HepG2 (cell line): ENCODE measurements around the gene TRIM44. TPM values are rescaled to one million over a fixed set of nuclear protein-coding genes. Genes with fewer than 3 reads are reported as not detected.

Experiments
- ATAC-seq: fragments of 200-7000 bp; cut with Tn5 transposase; 3 replicates; pipeline ENCODE4 v1.9.1; 2020; ENCODE audit warnings: mild to moderate bottlenecking, moderate library complexity
- BruUV-seq: library from RNA; stranded (reverse); fragments of 400-500 nt; replicated peaks from 2 replicates; lab custom pipeline; 2021; lab: Mats Ljungman, UMichigan
- CTCF ChIA-PET: fragments of 300-600 bp; formaldehyde crosslinking; extraction: SDS; loops from one replicate; lab custom pipeline; 2021; ENCODE audit warnings: low total read pairs, inconsistent platforms, low intra/inter-chr PET ratio; lab: Yijun Ruan, JAX
- POLR2A ChIA-PET: fragments of 350-600 bp; sonication (Branson Sonifier 250); formaldehyde crosslinking; loops from one replicate; lab custom pipeline; 2020; ENCODE audit warnings: antibody characterized with exemption, inconsistent platforms; lab: Yijun Ruan, JAX
- DNase-seq: peaks from one replicate; pipeline ENCODE4 v3.0.0-alpha.2; 2015; ENCODE audit warnings: low spot score
- FAIRE-seq: peaks from 3 replicates; lab custom pipeline; 2011; peaks lifted over from hg19 to GRCh38; lab: Jason Lieb, UNC
- H2AFZ ChIP-seq: one replicate; pipeline ENCODE4 v1.6.1; 2011; ENCODE audit warnings: low read length, inconsistent platforms
- H3K27ac ChIP-seq: fragments of 300-600 bp; 3 replicates; pipeline ENCODE4 v1.8.0; 2011; ENCODE audit warnings: mixed run types, mild to moderate bottlenecking, mixed read lengths, low read length, inconsistent platforms; ENCODE audit not compliant: insufficient read depth; ENCODE audit errors: extremely low read length
- H3K27me3 ChIP-seq, 2 experiments: fragments of 200-600 bp in 1 of 2; 2 replicates in 1 of 2; 3 replicates in 1 of 2; pipeline versions ENCODE4 v1.6.0 to v1.8.0; 2011; ENCODE audit warnings: low read length in 2 of 2, mild to moderate bottlenecking in 2 of 2, moderate library complexity in 2 of 2, inconsistent platforms in 1 of 2; ENCODE audit not compliant: insufficient read depth in 2 of 2, control insufficient read depth in 1 of 2
- H3K36me3 ChIP-seq, 2 experiments: fragments of 200-600 bp in 1 of 2; replicated peaks in 1 of 2; 2 replicates in 1 of 2; 3 replicates in 1 of 2; pipeline versions ENCODE4 v1.5.1 to v1.8.0; 2011; ENCODE audit warnings: low read length in 2 of 2, inconsistent platforms in 1 of 2; ENCODE audit not compliant: insufficient read depth in 2 of 2, control insufficient read depth in 1 of 2
- H3K4me1 ChIP-seq: 2 replicates; pipeline ENCODE4 v1.5.1; 2012; ENCODE audit warnings: low read length, inconsistent platforms; ENCODE audit not compliant: insufficient read depth
- H3K4me2 ChIP-seq: 2 replicates; pipeline ENCODE4 v1.6.0; 2011; ENCODE audit warnings: low read depth, low read length, inconsistent platforms
- H3K4me3 ChIP-seq, 3 experiments: fragments of 200-600 bp in 1 of 3; sonication (generic), shearing (Covaris generic) in 1 of 3; replicated peaks in 1 of 3; 2 replicates each; pipeline ENCODE4 v1.5.1; 2011 to 2016; ENCODE audit warnings: low read length in 3 of 3, inconsistent platforms in 2 of 3, low read depth in 2 of 3, mild to moderate bottlenecking in 2 of 3, control low read depth in 1 of 3, mixed read lengths in 1 of 3; ENCODE audit not compliant: insufficient read depth in 1 of 3
- H3K79me2 ChIP-seq: one replicate; pipeline ENCODE4 v1.6.1; 2011; ENCODE audit warnings: low read length, inconsistent platforms; ENCODE audit not compliant: insufficient read depth
- H3K9ac ChIP-seq: 2 replicates; pipeline ENCODE4 v1.6.0; 2011; ENCODE audit warnings: mild to moderate bottlenecking, low read depth, low read length, inconsistent platforms; ENCODE audit not compliant: insufficient read depth
- H3K9me3 ChIP-seq: 2 replicates; pipeline ENCODE4 v1.5.1; 2012; ENCODE audit warnings: mild to moderate bottlenecking, low read length
- H4K20me1 ChIP-seq: 2 replicates; pipeline ENCODE4 v1.6.0; 2011; ENCODE audit warnings: inconsistent platforms, mild to moderate bottlenecking, low read length, moderate library complexity; ENCODE audit not compliant: insufficient read depth
- E2F2 ChIP-seq: sonication (generic); formaldehyde crosslinking; IDR thresholded peaks from 2 replicates; pipeline ENCODE4 v1.4.0; 2020; ENCODE audit warnings: missing genetic modification reagents, borderline replicate concordance
- GMEB2 ChIP-seq: IDR thresholded peaks from 2 replicates; pipeline ENCODE4 v1.6.1; 2016; ENCODE audit warnings: missing biosample characterization, missing genetic modification reagents, low read depth
- KMT2B ChIP-seq: IDR thresholded peaks from 2 replicates; pipeline ENCODE4 v1.6.1; 2016; ENCODE audit warnings: missing genetic modification reagents, missing compliant biosample characterization
- MLXIP ChIP-seq: sonication (generic); formaldehyde crosslinking; IDR thresholded peaks from 2 replicates; pipeline ENCODE4 v1.9.0; 2021; ENCODE audit warnings: missing genetic modification reagents, borderline replicate concordance
- NCOR1 ChIP-seq: fragments of 200-600 bp; sonication (generic); IDR thresholded peaks from 2 replicates; pipeline ENCODE4 v1.7.0; 2017; ENCODE audit warnings: antibody characterized with exemption, low read length, borderline replicate concordance
- NRL ChIP-seq: sonication (generic); formaldehyde crosslinking; IDR thresholded peaks from 2 replicates; pipeline ENCODE4 v1.5.0; 2020; ENCODE audit warnings: missing genetic modification reagents, mild to moderate bottlenecking, moderate library complexity, borderline replicate concordance
- ZNF136 ChIP-seq: sonication (generic); formaldehyde crosslinking; IDR thresholded peaks from 2 replicates; pipeline ENCODE4 v1.8.1; 2022; ENCODE audit warnings: low read depth, mild to moderate bottlenecking, moderate library complexity, missing genetic modification reagents
- ZNF225 ChIP-seq: sonication (generic); formaldehyde crosslinking; IDR thresholded peaks from 2 replicates; pipeline ENCODE4 v1.4.0; 2020; ENCODE audit warnings: mild to moderate bottlenecking, missing genetic modification reagents
- ZNF414 ChIP-seq: sonication (generic); formaldehyde crosslinking; IDR thresholded peaks from 2 replicates; pipeline ENCODE4 v1.5.0; 2020; ENCODE audit warnings: missing genetic modification reagents
- ZNF570 ChIP-seq: sonication (generic); formaldehyde crosslinking; IDR thresholded peaks from 2 replicates; pipeline ENCODE4 v1.4.0; 2020; ENCODE audit warnings: mild to moderate bottlenecking, missing genetic modification reagents, borderline replicate concordance
- ZNF710 ChIP-seq: sonication (generic); formaldehyde crosslinking; IDR thresholded peaks from 2 replicates; pipeline ENCODE4 v1.5.0; 2020; ENCODE audit warnings: mild to moderate bottlenecking, missing genetic modification reagents, borderline replicate concordance
- WGBS: methylation state at CpG from one replicate; pipeline ENCODE4 v1.1.6; 2017; ENCODE audit warnings: low lambda C conversion rate; 5-methylcytosine and 5-hydroxymethylcytosine counted together
- in situ Hi-C: cut with HindIII; loops from 2 replicates; pipeline ENCODE4 v1.10.0; 2017; ENCODE audit warnings: low pct_unique_long_range_greater_than_20kb; ENCODE audit not compliant: extremely low pct_ligation_motif_present
- intact Hi-C: fragments of 100-400 bp; cut with micrococcal nuclease; formaldehyde crosslinking; loops from one replicate; pipeline ENCODE4 v1.10.0; 2022; ENCODE audit not compliant: unreplicated experiment
- polyA plus RNA-seq, 8 experiments: library from polyadenylated mRNA; depleted of rRNA in 3 of 8; stranded (reverse) in 7 of 8; unstranded in 1 of 8; fragments of >200 nt; fragmentation: Illumina TruSeq in 4 of 8; extraction: Trizol in 4 of 8; gene quantifications; 2 replicates each; pipeline versions ENCODE4 v1.2.1 to v1.2.3, GENCODE V29; 2011 to 2016; ENCODE audit warnings: low read depth in 4 of 8, missing spikeins in 1 of 8, mixed read lengths in 1 of 8; ENCODE audit not compliant: insufficient read depth in 1 of 8
- total RNA-seq, 5 experiments: library from RNA; depleted of rRNA; stranded (reverse); fragments of >200 nt; fragmentation: Illumina TruSeq; extraction: Trizol; gene quantifications; 2 replicates each; pipeline ENCODE4 v1.2.3, GENCODE V29; 2016; ENCODE audit warnings: low read depth in 1 of 5
- TF ChIP-seq, protein P1 (sequence below): sonication (generic); formaldehyde crosslinking; IDR thresholded peaks from 2 replicates; pipeline ENCODE4 v1.4.0; 2020; ENCODE audit warnings: missing genetic modification reagents

The TRIM44 gene
- total and polyA plus RNA-seq, 2 of the 13 experiments (the other 11 are each of a cell fraction or from before 2014, with no cell fraction given), result 22.7 to 50.3 TPM

GRCh38 chr11:35746356-35747153 is 84.0 kb downstream of the TRIM44 start:
- CTCF ChIA-PET, result no interaction called here
- H3K27ac ChIP-seq, result no peak overlapping the region
- ATAC-seq (no peak), DNase-seq (no peak), FAIRE-seq (no peak)
- H4K20me1 ChIP-seq, result no peaks in the 10 kb centered on the region
- no peak overlapping the region for H3K4me2 ChIP-seq
- BruUV-seq, result no TSS peak
- intact Hi-C loops, result no loop called here
- H2AFZ ChIP-seq, result no peak overlapping the region
- no peaks in the 10 kb centered on the region for H3K79me2 ChIP-seq
- WGBS, result 98% methylated on average over 4 of the region's 4 CpGs
- no peak overlapping the region for H3K4me3 ChIP-seq
- H3K4me1 ChIP-seq, result peaks cover 23% of the 10 kb centered on the region
- no peaks in the 10 kb centered on the region for H3K9me3 ChIP-seq
- H3K36me3 ChIP-seq, result peaks cover 3 to 17% of the 10 kb centered on the region in 2 experiments; a peak in 4 of 5 replicates
- no peak overlapping the region for H3K9ac ChIP-seq
- in situ Hi-C loops, result no loop called here
- H3K27me3 ChIP-seq, result no peaks in the 10 kb centered on the region
- POLR2A ChIA-PET, result no interaction called here
- TF ChIP-seq ZNF570 (CRISPR knock-in tag) (no peak), NCOR1 (no peak), NRL (CRISPR knock-in tag) (no peak), KMT2B (no peak), ZNF414 (no peak), ZNF225 (no peak), MLXIP (CRISPR knock-in tag) (no peak), ZNF710 (CRISPR knock-in tag) (no peak), E2F2 (CRISPR knock-in tag) (no peak), ZNF136 (CRISPR knock-in tag) (no peak), GMEB2 (no peak)
- TF ChIP-seq, protein P1, sequence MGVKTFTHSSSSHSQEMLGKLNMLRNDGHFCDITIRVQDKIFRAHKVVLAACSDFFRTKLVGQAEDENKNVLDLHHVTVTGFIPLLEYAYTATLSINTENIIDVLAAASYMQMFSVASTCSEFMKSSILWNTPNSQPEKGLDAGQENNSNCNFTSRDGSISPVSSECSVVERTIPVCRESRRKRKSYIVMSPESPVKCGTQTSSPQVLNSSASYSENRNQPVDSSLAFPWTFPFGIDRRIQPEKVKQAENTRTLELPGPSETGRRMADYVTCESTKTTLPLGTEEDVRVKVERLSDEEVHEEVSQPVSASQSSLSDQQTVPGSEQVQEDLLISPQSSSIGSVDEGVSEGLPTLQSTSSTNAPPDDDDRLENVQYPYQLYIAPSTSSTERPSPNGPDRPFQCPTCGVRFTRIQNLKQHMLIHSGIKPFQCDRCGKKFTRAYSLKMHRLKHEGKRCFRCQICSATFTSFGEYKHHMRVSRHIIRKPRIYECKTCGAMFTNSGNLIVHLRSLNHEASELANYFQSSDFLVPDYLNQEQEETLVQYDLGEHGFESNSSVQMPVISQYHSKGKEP, result no peak
